Breast epithelium (tissue), 4 donors: ENCODE results near the gene KIRREL2. TPM values are rescaled to one million over a fixed set of nuclear protein-coding genes. Genes with fewer than 3 reads are reported as not detected.

ENCODE experiments used
- DNase-seq, 2 donors: peaks; one replicate each; pipeline ENCODE4 v3.0.0-alpha.2; 2019; ENCODE audit warnings: low spot score in 2 of 2
- H3K27ac ChIP-seq, 2 donors: fragments of 200-600 bp; sonication (generic) in 1 of 2; one replicate each; pipeline ENCODE4 v1.5.1; 2016 to 2019; ENCODE audit warnings: mild to moderate bottlenecking in 1 of 2
- H3K27me3 ChIP-seq, 2 donors: fragments of 200-600 bp; sonication (generic) in 1 of 2; one replicate each; pipeline versions ENCODE4 v1.5.1 to v1.6.0; 2017 to 2019; ENCODE audit warnings: control low read depth in 1 of 2, mild to moderate bottlenecking in 1 of 2
- H3K36me3 ChIP-seq: fragments of 200-600 bp; one replicate; pipeline ENCODE4 v1.5.1; 2019
- H3K4me1 ChIP-seq, 2 donors: fragments of 200-600 bp; sonication (generic); one replicate each; pipeline ENCODE4 v1.5.1; 2016 to 2019; ENCODE audit warnings: control low read depth in 1 of 2
- H3K4me3 ChIP-seq, 3 donors: fragments of 200-600 bp; sonication (generic); 1 replicate in 2 of 3; 2 replicates in 1 of 3; pipeline ENCODE4 v1.5.1; 2016 to 2019; ENCODE audit warnings: mild to moderate bottlenecking in 3 of 3, moderate library complexity in 2 of 3
- H3K9me3 ChIP-seq, 2 donors: fragments of 200-600 bp; sonication (generic) in 1 of 2; one replicate each; pipeline ENCODE4 v1.5.1; 2016 to 2019; ENCODE audit warnings: control low read depth in 1 of 2
- POLR2A ChIP-seq: fragments of 450-650 bp; IDR thresholded peaks from one replicate; pipeline ENCODE4 v1.6.1; 2016; ENCODE audit warnings: antibody characterized with exemption, mild to moderate bottlenecking, moderate library complexity
- POLR2AphosphoS5 ChIP-seq, 3 donors: sonication (generic); formaldehyde crosslinking; IDR thresholded peaks; one replicate each; pipeline ENCODE4 v1.6.1; 2017; ENCODE audit warnings: antibody characterized with exemption in 3 of 3
- intact Hi-C: fragments of 100-400 bp; cut with DNase I; formaldehyde crosslinking; loops from one replicate; pipeline ENCODE4 v1.15.1; 2023; ENCODE audit warnings: low total_unique reads
- total RNA-seq, 3 donors: library from RNA; depleted of rRNA; stranded (reverse); fragments of >200 nt; gene quantifications; one replicate each; pipeline ENCODE4 v1.1.0, GENCODE V29; 2016
- TF ChIP-seq, protein P1 (sequence below), 3 donors: fragments of 450-650 bp; IDR thresholded peaks; one replicate each; pipeline ENCODE4 v1.5.1; 2016 to 2017; ENCODE audit warnings: antibody characterized with exemption in 3 of 3, mild to moderate bottlenecking in 3 of 3, moderate library complexity in 3 of 3

KIRREL2 gene
- total RNA-seq, 3 donors from 2014 or later = 0.15 to 0.66 TPM; not detected in 1

DNA sequence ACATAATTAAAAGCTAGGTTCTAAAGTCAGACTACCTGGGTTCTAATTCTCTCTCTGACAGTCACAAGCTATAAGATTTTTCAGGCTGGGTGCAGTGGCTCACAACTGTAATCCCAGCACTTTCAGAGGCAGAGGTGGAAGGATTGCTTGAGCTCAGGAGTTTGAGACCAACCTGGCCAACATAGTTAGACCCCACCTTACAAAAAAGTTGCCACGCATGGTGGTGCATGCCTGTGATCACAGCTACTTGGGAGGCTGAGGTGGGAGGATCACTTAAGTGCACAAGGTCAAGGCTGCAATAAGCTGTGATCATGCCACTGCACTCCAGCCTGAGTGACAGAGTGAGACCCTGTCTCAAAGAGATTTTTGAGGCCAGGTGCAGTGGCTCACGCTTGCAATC lies 37.6 kb downstream of the KIRREL2 start:
- Histone ChIP-seq H3K4me3 (no peak overlapping the region), H3K27me3 (no peaks in the 10 kb centered on the region), H3K36me3 (no peaks in the 10 kb centered on the region), H3K27ac (no peak overlapping the region), H3K9me3 (no peaks in the 10 kb centered on the region), H3K4me1 (no peaks in the 10 kb centered on the region)
- DNase-seq = no peak
- intact Hi-C loops = no loop called here
- TF ChIP-seq POLR2AphosphoS5 (IDR thresholded peaks at IDR 0.05) (no peak), POLR2A (no peak)
- TF ChIP-seq, protein P1, sequence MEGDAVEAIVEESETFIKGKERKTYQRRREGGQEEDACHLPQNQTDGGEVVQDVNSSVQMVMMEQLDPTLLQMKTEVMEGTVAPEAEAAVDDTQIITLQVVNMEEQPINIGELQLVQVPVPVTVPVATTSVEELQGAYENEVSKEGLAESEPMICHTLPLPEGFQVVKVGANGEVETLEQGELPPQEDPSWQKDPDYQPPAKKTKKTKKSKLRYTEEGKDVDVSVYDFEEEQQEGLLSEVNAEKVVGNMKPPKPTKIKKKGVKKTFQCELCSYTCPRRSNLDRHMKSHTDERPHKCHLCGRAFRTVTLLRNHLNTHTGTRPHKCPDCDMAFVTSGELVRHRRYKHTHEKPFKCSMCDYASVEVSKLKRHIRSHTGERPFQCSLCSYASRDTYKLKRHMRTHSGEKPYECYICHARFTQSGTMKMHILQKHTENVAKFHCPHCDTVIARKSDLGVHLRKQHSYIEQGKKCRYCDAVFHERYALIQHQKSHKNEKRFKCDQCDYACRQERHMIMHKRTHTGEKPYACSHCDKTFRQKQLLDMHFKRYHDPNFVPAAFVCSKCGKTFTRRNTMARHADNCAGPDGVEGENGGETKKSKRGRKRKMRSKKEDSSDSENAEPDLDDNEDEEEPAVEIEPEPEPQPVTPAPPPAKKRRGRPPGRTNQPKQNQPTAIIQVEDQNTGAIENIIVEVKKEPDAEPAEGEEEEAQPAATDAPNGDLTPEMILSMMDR (IDR thresholded peaks at IDR 0.05) = no peak

DNA sequence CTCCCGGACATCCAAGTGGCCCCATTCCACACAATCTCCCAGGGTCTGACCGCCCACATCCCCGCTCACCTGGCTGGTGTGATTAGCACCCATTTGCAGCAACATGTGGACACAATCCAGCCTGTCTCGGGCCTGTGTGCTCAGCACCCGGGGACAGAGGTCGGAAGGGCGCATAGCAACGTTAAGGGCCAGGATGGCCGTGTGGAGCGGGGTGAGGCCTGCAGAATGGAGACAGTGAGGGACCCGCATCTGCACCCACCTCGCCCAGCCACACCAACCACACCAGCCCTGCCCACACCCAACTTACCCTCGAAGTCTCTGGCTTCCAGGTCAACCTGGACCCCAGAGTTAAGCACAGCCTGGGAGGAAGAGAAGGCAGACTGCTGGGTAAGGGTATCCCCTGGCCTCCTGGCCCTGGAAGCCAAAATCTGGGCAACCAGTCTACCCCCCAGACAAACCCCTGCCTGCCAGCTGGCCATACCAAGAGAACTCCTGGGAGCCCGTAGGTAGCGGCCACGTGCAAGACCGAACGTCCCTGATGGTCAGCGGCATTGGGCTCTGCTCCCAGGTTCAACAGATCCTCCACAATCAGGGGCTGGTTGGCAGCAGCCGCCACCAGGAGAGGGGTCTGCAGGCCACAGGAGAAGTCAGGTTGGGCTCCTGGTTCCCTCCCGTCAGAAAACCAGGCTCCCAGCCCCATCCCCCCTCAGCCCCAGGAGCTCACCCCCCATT lies 39.4 kb downstream of the KIRREL2 start:
- Histone ChIP-seq H3K36me3 (no peaks in the 10 kb centered on the region), H3K4me1 (no peaks in the 10 kb centered on the region), H3K27me3 (no peaks in the 10 kb centered on the region), H3K4me3 (no peak overlapping the region), H3K9me3 (no peaks in the 10 kb centered on the region), H3K27ac (no peak overlapping the region)
- DNase-seq = no peak
- intact Hi-C loops = no loop called here
- TF ChIP-seq POLR2A (no peak), POLR2AphosphoS5 (IDR thresholded peaks at IDR 0.05) (no peak)
- TF ChIP-seq, protein P1 (IDR thresholded peaks at IDR 0.05) = no peak

GRCh38 chr19:35896643-35897040 lies 39.9 kb downstream of the KIRREL2 start:
- DNase-seq = no peak
- Histone ChIP-seq H3K27ac (no peak overlapping the region), H3K4me1 (no peaks in the 10 kb centered on the region), H3K27me3 (no peaks in the 10 kb centered on the region), H3K9me3 (no peaks in the 10 kb centered on the region), H3K36me3 (no peaks in the 10 kb centered on the region), H3K4me3 (no peak overlapping the region)
- intact Hi-C loops = no loop called here
- TF ChIP-seq, protein P1 (IDR thresholded peaks at IDR 0.05) = no peak
- TF ChIP-seq POLR2A = no peak
- TF ChIP-seq POLR2AphosphoS5 (IDR thresholded peaks at IDR 0.05) = no peak

DNA sequence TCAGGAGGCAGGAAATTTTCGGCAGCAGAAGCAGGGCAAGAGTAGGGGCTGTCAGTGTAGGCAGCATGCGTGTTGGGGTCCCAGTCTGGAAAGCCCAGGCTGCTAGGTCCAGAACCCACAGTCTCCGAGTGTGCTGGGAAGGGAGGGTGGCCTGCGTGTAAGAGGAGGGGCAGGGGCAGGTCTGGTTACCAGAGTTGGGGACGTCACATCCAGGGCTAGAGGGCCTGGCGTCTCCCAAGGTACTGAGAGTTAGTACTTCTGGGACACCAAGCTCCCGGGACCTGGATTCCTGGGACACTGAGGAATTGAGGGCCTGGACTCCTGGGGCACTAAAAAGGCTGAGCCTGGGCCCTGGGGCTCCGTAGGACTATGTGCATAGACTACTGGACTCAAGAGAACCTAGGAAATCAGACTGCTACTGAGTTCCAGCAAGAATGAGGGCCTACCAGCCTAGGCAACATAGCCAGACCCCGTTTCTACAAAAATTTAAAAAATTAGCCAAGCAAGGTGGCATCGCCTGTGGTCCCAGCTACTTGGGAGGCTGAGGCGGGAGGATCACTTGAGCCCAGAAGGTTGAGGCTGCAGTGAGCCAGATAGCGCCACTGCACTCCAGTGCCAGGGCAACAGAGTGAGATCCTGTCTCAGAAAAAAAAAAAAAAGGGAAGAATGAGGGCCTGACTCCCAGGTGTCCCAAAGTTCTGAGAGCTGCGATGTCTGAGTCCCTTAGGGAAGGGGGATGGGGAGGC lies 41.2 kb downstream of the KIRREL2 start:
- Histone ChIP-seq H3K9me3 (no peaks in the 10 kb centered on the region), H3K27me3 (no peaks in the 10 kb centered on the region), H3K27ac (peak overlapping the region; percentile 12 to 84), H3K36me3 (no peaks in the 10 kb centered on the region), H3K4me3 (peak overlapping the region; percentile 65 to 79 (median 68)), H3K4me1 (peaks cover 0 to 1% of the 10 kb centered on the region in 2 donors)
- TF ChIP-seq POLR2A = no peak
- no peak for DNase-seq
- intact Hi-C loops = no loop called here

- Histone ChIP-seq H3K9me3 (no peaks in the 10 kb centered on the region), H3K4me1 (peaks cover 0 to 7% of the 10 kb centered on the region in 2 donors), H3K4me3 (peak overlapping the region; percentile 65 to 79 (median 68)), H3K27me3 (no peaks in the 10 kb centered on the region), H3K27ac (peak overlapping the region; percentile 84 to 85), H3K36me3 (no peaks in the 10 kb centered on the region)
- no peak for TF ChIP-seq POLR2A
- TF ChIP-seq POLR2AphosphoS5 (IDR thresholded peaks at IDR 0.05) = no peak
- no peak for DNase-seq
- intact Hi-C loops = no loop called here
Measured at GRCh38 chr19:35898499-35898809, 41.7 kb downstream of the KIRREL2 start.

- TF ChIP-seq, protein P1 (IDR thresholded peaks at IDR 0.05) = no peak
- no peak for TF ChIP-seq POLR2A
- TF ChIP-seq POLR2AphosphoS5 (IDR thresholded peaks at IDR 0.05) = peak in 1 of 3 donors; percentile 32
- intact Hi-C loops = no loop called here
- H3K27me3 ChIP-seq = no peaks in the 10 kb centered on the region
- peak overlapping the region; percentile 84 to 85 for H3K27ac ChIP-seq
- no peaks in the 10 kb centered on the region for H3K9me3 ChIP-seq
- H3K4me1 ChIP-seq = peaks cover 0 to 7% of the 10 kb centered on the region in 2 donors
- no peaks in the 10 kb centered on the region for H3K36me3 ChIP-seq
- DNase-seq = peak; percentile 63 to 74
- H3K4me3 ChIP-seq = peak overlapping the region; percentile 65 to 79 (median 68)
Measured at GRCh38 chr19:35899547-35900214, 43.0 kb downstream of the KIRREL2 start.
